K562 (cell line): ENCODE results near the gene TMEM273. TPM values are rescaled to one million over a fixed set of nuclear protein-coding genes. Genes with fewer than 3 reads are reported as not detected.

Source experiments
- AFF1 ChIP-seq, 2 experiments: fragments of 450-650 bp; IDR thresholded peaks; 2 replicates each; pipeline ENCODE4 v1.6.1; 2018; ENCODE audit warnings: mild to moderate bottlenecking in 2 of 2, low read depth in 1 of 2; ENCODE audit not compliant: partially characterized antibody in 2 of 2
- ARID3A ChIP-seq: IDR thresholded peaks from 2 replicates; pipeline ENCODE4 v1.6.1; 2012; ENCODE audit warnings: low read depth, low read length, improper control_type of control experiment, borderline replicate concordance
- CHD1 ChIP-seq: fragments of 200-600 bp; sonication (generic); IDR thresholded peaks from one replicate; pipeline ENCODE4 v1.6.1; 2012; ENCODE audit warnings: mild to moderate bottlenecking, moderate library complexity, low read length, inconsistent platforms
- EP300 ChIP-seq: IDR thresholded peaks from 2 replicates; pipeline ENCODE4 v1.6.1; 2012; ENCODE audit warnings: low read length, improper control_type of control experiment
- KAT7 ChIP-seq: sonication (generic); formaldehyde crosslinking; IDR thresholded peaks from 2 replicates; pipeline ENCODE4 v1.8.0; 2022; ENCODE audit warnings: missing genetic modification reagents, mild to moderate bottlenecking, borderline replicate concordance
- MBD1 ChIP-seq: fragments of 250-450 bp; sonication (Bioruptor Pico); IDR thresholded peaks from 2 replicates; pipeline ENCODE4 v1.8.0; 2022; ENCODE audit warnings: inconsistent platforms
- NFE2 ChIP-seq: IDR thresholded peaks from 2 replicates; pipeline ENCODE4 v1.6.1; 2014; ENCODE audit warnings: antibody characterized with exemption, low read depth
- NFIC ChIP-seq: fragments of 450-650 bp; IDR thresholded peaks from 2 replicates; pipeline ENCODE4 v1.6.1; 2017; ENCODE audit warnings: mild to moderate bottlenecking, inconsistent platforms
- NR2C2 ChIP-seq, 2 experiments: fragments of 200-800 bp in 1 of 2; sonication (Bioruptor generic) in 1 of 2; sonication (generic) in 1 of 2; formaldehyde crosslinking in 1 of 2; IDR thresholded peaks; 2 replicates each; pipeline versions ENCODE4 v1.6.1 to v1.8.0; 2016 to 2022; ENCODE audit warnings: mild to moderate bottlenecking in 1 of 2, missing compliant biosample characterization in 1 of 2, missing genetic modification characterization in 1 of 2, missing genetic modification reagents in 1 of 2
- RBFOX2 ChIP-seq: fragments of 200-400 bp; formaldehyde crosslinking; IDR thresholded peaks from 2 replicates; pipeline ENCODE4 v1.6.1; 2017; ENCODE audit warnings: low read depth, mild to moderate bottlenecking, low read length, moderate library complexity
- SMAD3 ChIP-seq: fragments of 450-650 bp; formaldehyde crosslinking; conservative IDR thresholded peaks from 2 replicates; pipeline ENCODE4 v1.4.0; 2020; ENCODE audit warnings: mild to moderate bottlenecking
- SMAD4 ChIP-seq: fragments of 250-450 bp; sonication (Bioruptor Pico); conservative IDR thresholded peaks from 2 replicates; pipeline ENCODE4 v1.8.0; 2021; ENCODE audit warnings: inconsistent platforms, mild to moderate bottlenecking, moderate library complexity
- TGIF2 ChIP-seq: sonication (generic); formaldehyde crosslinking; IDR thresholded peaks from 2 replicates; pipeline ENCODE4 v1.8.1; 2022; ENCODE audit warnings: mild to moderate bottlenecking, missing genetic modification reagents, moderate library complexity
- ZNF121 ChIP-seq: sonication (generic); formaldehyde crosslinking; conservative IDR thresholded peaks from 2 replicates; pipeline ENCODE4 v1.8.0; 2022; ENCODE audit warnings: missing genetic modification reagents
- ZNF311 ChIP-seq: fragments of 250-450 bp; sonication (Bioruptor Pico); IDR thresholded peaks from 2 replicates; pipeline ENCODE4 v1.4.0; 2020; ENCODE audit warnings: mild to moderate bottlenecking, moderate library complexity
- ZNF507 ChIP-seq: conservative IDR thresholded peaks from 2 replicates; pipeline ENCODE4 v1.6.1; 2017; ENCODE audit warnings: missing genetic modification characterization, missing compliant biosample characterization
- ZNF644 ChIP-seq: fragments of 200-800 bp; sonication (Bioruptor generic); IDR thresholded peaks from 2 replicates; pipeline ENCODE4 v1.6.1; 2016; ENCODE audit warnings: low read depth, missing genetic modification characterization, missing compliant biosample characterization
- polyA plus RNA-seq, 8 experiments: library from polyadenylated mRNA; depleted of rRNA in 4 of 8; stranded (reverse) in 5 of 8; unstranded in 3 of 8; fragments of >200 nt; fragmentation: Nextera tagmentation in 2 of 8; fragmentation: Illumina TruSeq in 1 of 8; extraction: Ambion mirVana in 2 of 8; extraction: Trizol in 1 of 8; gene quantifications; 2 replicates each; pipeline versions ENCODE4 v1.2.1 to v1.2.3, GENCODE V29; 2011 to 2014; ENCODE audit warnings: inconsistent platforms in 1 of 8, missing spikeins in 1 of 8
- total RNA-seq, 7 experiments: library from RNA; depleted of rRNA in 6 of 7; stranded (reverse); fragments of >200 nt in 6 of 7; fragmentation: Illumina TruSeq in 2 of 7; extraction: Trizol in 2 of 7; gene quantifications; 2 replicates each; pipeline versions ENCODE4 v1.2.1 to v1.2.3, GENCODE V29; 2011 to 2021; ENCODE audit warnings: low replicate concordance in 1 of 7

Gene TMEM273
- total and polyA plus RNA-seq, 9 of the 15 experiments (the other 6 are each of a cell fraction or from before 2014, with no cell fraction given): 39.2 to 131 (median 95.6) TPM

GRCh38 chr10:49177391-49178355 is 10.5 kb downstream of the TMEM273 start (continued):
- no peak for TF ChIP-seq ZNF507 (tag)
- TF ChIP-seq ZNF644 (tag): peak; percentile 64; the same call in 1 of the 2 replicates
- no peak for TF ChIP-seq ZNF121
- TF ChIP-seq TGIF2 (CRISPR knock-in tag): no peak
- TF ChIP-seq SMAD4 (CRISPR knock-in tag): peak; percentile 68
- no peak for TF ChIP-seq CHD1
- TF ChIP-seq ZNF311 (CRISPR knock-in tag): peak; percentile 75; the same call in 1 of the 2 replicates
- 0 out of 2 replicates have a peak, but pooled peaks have one; percentile 48 for TF ChIP-seq SMAD3
- TF ChIP-seq KAT7: no peak
- peak; percentile 64; the same call in 1 of the 2 replicates for TF ChIP-seq EP300
- peak; percentile 40 for TF ChIP-seq NFE2
- 0 out of 2 replicates have a peak, but pooled peaks have one; percentile 44 for TF ChIP-seq ARID3A
- TF ChIP-seq RBFOX2: peak; percentile 42
- TF ChIP-seq MBD1 (CRISPR knock-in tag): no peak
- TF ChIP-seq AFF1 (IDR thresholded peaks at IDR 0.05; ENCODE audit: low read depth in 1 of 2, partially characterized antibody in 2 of 2): peak in 1 of 2 experiments; percentile 46
- no peak for TF ChIP-seq NR2C2 (CRISPR knock-in tag; IDR thresholded peaks at IDR 0.05)
- TF ChIP-seq NR2C2 (tag; IDR thresholded peaks at IDR 0.05): peak; percentile 70
- TF ChIP-seq NFIC: 0 out of 2 replicates have a peak, but pooled peaks have one; percentile 11
